Renal cortex interstitium (tissue), 11 donors: ENCODE results near the gene LRFN4. TPM values are rescaled to one million over a fixed set of nuclear protein-coding genes. Genes with fewer than 3 reads are reported as not detected.

Experiments
- DNase-seq, 11 donors: peaks; one replicate each; pipeline ENCODE4 v3.0.0-alpha.2; 2013; ENCODE audit warnings: low read depth in 9 of 11, low spot score in 4 of 11; ENCODE audit errors: extremely low read depth in 1 of 11
- polyA plus RNA-seq, 3 donors: library from polyadenylated mRNA; unstranded; fragments of 120-200 nt; gene quantifications; one replicate each; pipeline ENCODE4 v1.2.1, GENCODE V29; 2013; ENCODE audit not compliant: insufficient read length in 3 of 3

Gene LRFN4
- polyA plus RNA-seq, 3 donors: 10.2 to 27.3 (median 23.3) TPM

GRCh38 chr11:66842501-66842895 lies 14.4 kb upstream of the LRFN4 start:
- no peak for DNase-seq

- DNase-seq: peak in 10 of 11 donors; percentile 71 to 91 (median 86)
Observed at GRCh38 chr11:66842896-66843775, 13.7 kb upstream of the LRFN4 start, which contains the start of gene RCE1. Gene RCE1 (plus strand): TSS chr11:66843441. CDS start chr11:66843456, 15 bp downstream.

- DNase-seq: no peak
Observed at GRCh38 chr11:66843776-66844495, 12.9 kb upstream of the LRFN4 start.

- DNase-seq: no peak
Observed at GRCh38 chr11:66844496-66845142, 12.2 kb upstream of the LRFN4 start.

GRCh38 chr11:66845143-66845875 lies 11.6 kb upstream of the LRFN4 start:
- DNase-seq: no peak

GRCh38 chr11:66845876-66846212 lies 11.0 kb upstream of the LRFN4 start:
- no peak for DNase-seq

GRCh38 chr11:66846671-66847091 lies 10.2 kb upstream of the LRFN4 start:
- no peak for DNase-seq

- DNase-seq: no peak
Observed at GRCh38 chr11:66847461-66848232, 9.2 kb upstream of the LRFN4 start.

- DNase-seq: no peak
Observed at GRCh38 chr11:66848671-66849500, 8.0 kb upstream of the LRFN4 start.

- no peak for DNase-seq
Observed at GRCh38 chr11:66849501-66850234, 7.2 kb upstream of the LRFN4 start.

GRCh38 chr11:66850235-66850587 lies 6.7 kb upstream of the LRFN4 start:
- no peak for DNase-seq

- DNase-seq: no peak
Observed at GRCh38 chr11:66850588-66851238, 6.2 kb upstream of the LRFN4 start.

- no peak for DNase-seq
Observed at GRCh38 chr11:66851239-66851596, 5.6 kb upstream of the LRFN4 start.

- DNase-seq: no peak
Observed at GRCh38 chr11:66851698-66852465, 5.0 kb upstream of the LRFN4 start.

- no peak for DNase-seq
Observed at GRCh38 chr11:66852466-66853241, 4.2 kb upstream of the LRFN4 start.
